WTC11 (cell line): ENCODE results near the gene MEIOSIN. TPM values are rescaled to one million over a fixed set of nuclear protein-coding genes. Genes with fewer than 3 reads are reported as not detected.

ENCODE experiments used
- ATAC-seq: fragments of 200-7000 bp; cut with Tn5 transposase; 2 replicates; pipeline ENCODE4 v1.10.0; 2021; ENCODE audit warnings: mild to moderate bottlenecking, moderate library complexity
- CTCF ChIA-PET: fragments of 300-600 bp; sonication (Branson Sonifier 250); formaldehyde crosslinking; loops from one replicate; lab custom pipeline; 2021; ENCODE audit warnings: antibody characterized with exemption; lab: Charles Lee
- POLR2A ChIA-PET: fragments of 350-600 bp; sonication (Branson Sonifier 250); formaldehyde crosslinking; loops from one replicate; lab custom pipeline; 2021; ENCODE audit warnings: antibody characterized with exemption; lab: Charles Lee
- DNase-seq: peaks from one replicate; pipeline ENCODE4 v3.0.0; 2021; ENCODE audit warnings: low spot score
- H3K27ac Mint-ChIP-seq: 2 replicates; pipeline ENCODE4 v1.8.0; 2021; ENCODE audit warnings: mixed read lengths
- H3K27me3 Mint-ChIP-seq: 2 replicates; pipeline ENCODE4 v1.8.0; 2021; ENCODE audit warnings: low read depth, mild to moderate bottlenecking, moderate library complexity, mixed read lengths
- H3K36me3 Mint-ChIP-seq: 2 replicates; pipeline ENCODE4 v1.8.0; 2021; ENCODE audit warnings: mixed read lengths
- H3K4me1 Mint-ChIP-seq: 2 replicates; pipeline ENCODE4 v1.8.0; 2022; ENCODE audit warnings: mixed read lengths
- H3K4me3 Mint-ChIP-seq: 2 replicates; pipeline ENCODE4 v1.8.0; 2021; ENCODE audit warnings: mild to moderate bottlenecking, moderate library complexity, mixed read lengths
- H3K9me3 Mint-ChIP-seq: 2 replicates; pipeline ENCODE4 v1.8.0; 2021; ENCODE audit warnings: mixed read lengths
- CBFB ChIP-seq: sonication (generic); formaldehyde crosslinking; IDR thresholded peaks from 2 replicates; pipeline ENCODE4 v1.8.1; 2022; ENCODE audit warnings: mild to moderate bottlenecking, low read depth, missing genetic modification reagents
- CDX4 ChIP-seq: fragments of 250-450 bp; sonication (Bioruptor Pico); IDR thresholded peaks from 2 replicates; pipeline ENCODE4 v1.9.0; 2021; ENCODE audit warnings: moderate library complexity, mild to moderate bottlenecking, inconsistent platforms, borderline replicate concordance
- ERG ChIP-seq: fragments of 250-450 bp; sonication (Bioruptor Pico); IDR thresholded peaks from 2 replicates; pipeline ENCODE4 v1.8.0; 2021; ENCODE audit warnings: mild to moderate bottlenecking
- FOXJ3 ChIP-seq: sonication (generic); formaldehyde crosslinking; IDR thresholded peaks from 2 replicates; pipeline ENCODE4 v1.9.0; 2021; ENCODE audit warnings: missing genetic modification reagents, mild to moderate bottlenecking, borderline replicate concordance
- GRHL2 ChIP-seq: fragments of 250-450 bp; sonication (Bioruptor Pico); IDR thresholded peaks from 2 replicates; pipeline ENCODE4 v1.8.0; 2022; ENCODE audit warnings: mild to moderate bottlenecking, moderate library complexity; ENCODE audit not compliant: insufficient replicate concordance, severe bottlenecking
- HMGA2 ChIP-seq: fragments of 250-450 bp; sonication (Bioruptor Pico); IDR thresholded peaks from 2 replicates; pipeline ENCODE4 v1.4.0; 2021; ENCODE audit warnings: mild to moderate bottlenecking, moderate library complexity
- JUN ChIP-seq: sonication (generic); formaldehyde crosslinking; IDR thresholded peaks from 2 replicates; pipeline ENCODE4 v1.8.0; 2023; ENCODE audit warnings: mild to moderate bottlenecking, missing genetic modification reagents
- NR2C2 ChIP-seq: sonication (generic); formaldehyde crosslinking; IDR thresholded peaks from 2 replicates; pipeline ENCODE4 v1.8.0; 2022; ENCODE audit warnings: mild to moderate bottlenecking, missing genetic modification reagents
- SOX15 ChIP-seq: fragments of 250-450 bp; sonication (Bioruptor Pico); IDR thresholded peaks from 2 replicates; pipeline ENCODE4 v1.9.0; 2021; ENCODE audit warnings: mild to moderate bottlenecking
- ZBTB21 ChIP-seq: sonication (generic); formaldehyde crosslinking; IDR thresholded peaks from 2 replicates; pipeline ENCODE4 v1.8.1; 2023; ENCODE audit warnings: mild to moderate bottlenecking, missing genetic modification reagents, borderline replicate concordance
- ZNF138 ChIP-seq: sonication (generic); formaldehyde crosslinking; conservative IDR thresholded peaks from 2 replicates; pipeline ENCODE4 v1.8.1; 2022; ENCODE audit warnings: mild to moderate bottlenecking, moderate library complexity, missing genetic modification reagents
- ZNF232 ChIP-seq: sonication (generic); formaldehyde crosslinking; IDR thresholded peaks from 2 replicates; pipeline ENCODE4 v1.8.0; 2022; ENCODE audit warnings: mild to moderate bottlenecking, missing genetic modification reagents
- total RNA-seq: library from RNA; stranded (reverse); gene quantifications from 3 replicates; pipeline ENCODE4 v1.2.3, GENCODE V29; 2021
- TF ChIP-seq, protein P1 (sequence below): sonication (generic); formaldehyde crosslinking; conservative IDR thresholded peaks from 2 replicates; pipeline ENCODE4 v1.8.1; 2023; ENCODE audit warnings: mild to moderate bottlenecking, low read depth, missing genetic modification reagents, moderate library complexity
- TF ChIP-seq, protein P2 (sequence below): sonication (generic); formaldehyde crosslinking; conservative IDR thresholded peaks from 2 replicates; pipeline ENCODE4 v1.8.1; 2022; ENCODE audit warnings: mild to moderate bottlenecking, missing genetic modification reagents

MEIOSIN gene
- total RNA-seq, 1 experiment from 2014 or later = not detected

GRCh38 chr19:45777395-45777961 is 44.2 kb downstream of the MEIOSIN start:
- Mint-ChIP-seq H3K27me3 (peaks cover 27% of the 10 kb centered on the region), H3K4me3 (no peak overlapping the region), H3K9me3 (no peaks in the 10 kb centered on the region), H3K27ac (no peak overlapping the region), H3K4me1 (peaks cover 22% of the 10 kb centered on the region), H3K36me3 (peaks cover 18% of the 10 kb centered on the region)
- ATAC-seq = no peak
- no peak for DNase-seq
- POLR2A ChIA-PET = interaction anchor here (0.9 kb wide), 1 partner anchor 8 kb away, joined by 4 read pairs; the partner anchor contains the start of gene SIX5
- TF ChIP-seq ZBTB21 (CRISPR knock-in tag) = no peak
- TF ChIP-seq FOXJ3 (CRISPR knock-in tag) = no peak
- no peak for TF ChIP-seq CBFB (CRISPR knock-in tag)
- no peak for TF ChIP-seq HMGA2
- CTCF ChIA-PET = interaction anchor here (0.6 kb wide), 1 partner anchor 8 kb away, joined by 3 read pairs; the partner anchor contains the start of gene SIX5

GRCh38 chr19:45778010-45778661 is 44.9 kb downstream of the MEIOSIN start:
- ChIA-PET CTCF (interaction anchor here (0.6 to 5.4 kb wide), 2 partner anchors 9 kb away, joined by 3 to 175 read pairs; partner anchors contain the start of gene SIX5), POLR2A (interaction anchor here (0.9 to 5.4 kb wide), 2 partner anchors 8 kb away, joined by 4 to 70 read pairs; partner anchors contain the start of gene SIX5)
- DNase-seq (no peak), ATAC-seq (no peak)
- no peak for TF ChIP-seq NR2C2
- no peak for TF ChIP-seq GRHL2 (CRISPR knock-in tag)
- no peak for TF ChIP-seq SOX15 (CRISPR knock-in tag)
- TF ChIP-seq ERG (CRISPR knock-in tag) = no peak
- TF ChIP-seq ZBTB21 (CRISPR knock-in tag) = no peak
- TF ChIP-seq, protein P1, sequence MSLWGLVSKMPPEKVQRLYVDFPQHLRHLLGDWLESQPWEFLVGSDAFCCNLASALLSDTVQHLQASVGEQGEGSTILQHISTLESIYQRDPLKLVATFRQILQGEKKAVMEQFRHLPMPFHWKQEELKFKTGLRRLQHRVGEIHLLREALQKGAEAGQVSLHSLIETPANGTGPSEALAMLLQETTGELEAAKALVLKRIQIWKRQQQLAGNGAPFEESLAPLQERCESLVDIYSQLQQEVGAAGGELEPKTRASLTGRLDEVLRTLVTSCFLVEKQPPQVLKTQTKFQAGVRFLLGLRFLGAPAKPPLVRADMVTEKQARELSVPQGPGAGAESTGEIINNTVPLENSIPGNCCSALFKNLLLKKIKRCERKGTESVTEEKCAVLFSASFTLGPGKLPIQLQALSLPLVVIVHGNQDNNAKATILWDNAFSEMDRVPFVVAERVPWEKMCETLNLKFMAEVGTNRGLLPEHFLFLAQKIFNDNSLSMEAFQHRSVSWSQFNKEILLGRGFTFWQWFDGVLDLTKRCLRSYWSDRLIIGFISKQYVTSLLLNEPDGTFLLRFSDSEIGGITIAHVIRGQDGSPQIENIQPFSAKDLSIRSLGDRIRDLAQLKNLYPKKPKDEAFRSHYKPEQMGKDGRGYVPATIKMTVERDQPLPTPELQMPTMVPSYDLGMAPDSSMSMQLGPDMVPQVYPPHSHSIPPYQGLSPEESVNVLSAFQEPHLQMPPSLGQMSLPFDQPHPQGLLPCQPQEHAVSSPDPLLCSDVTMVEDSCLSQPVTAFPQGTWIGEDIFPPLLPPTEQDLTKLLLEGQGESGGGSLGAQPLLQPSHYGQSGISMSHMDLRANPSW (CRISPR knock-in tag) = no peak
- TF ChIP-seq ZNF232 (CRISPR knock-in tag) = no peak
- no peak for TF ChIP-seq CDX4
- no peak for TF ChIP-seq ZNF138 (CRISPR knock-in tag)
- TF ChIP-seq, protein P2, sequence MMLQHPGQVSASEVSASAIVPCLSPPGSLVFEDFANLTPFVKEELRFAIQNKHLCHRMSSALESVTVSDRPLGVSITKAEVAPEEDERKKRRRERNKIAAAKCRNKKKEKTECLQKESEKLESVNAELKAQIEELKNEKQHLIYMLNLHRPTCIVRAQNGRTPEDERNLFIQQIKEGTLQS (CRISPR knock-in tag) = no peak
- no peak for TF ChIP-seq JUN (CRISPR knock-in tag)
- H3K27ac Mint-ChIP-seq = no peak overlapping the region
- peaks cover 29% of the 10 kb centered on the region for H3K27me3 Mint-ChIP-seq
- H3K9me3 Mint-ChIP-seq = no peaks in the 10 kb centered on the region
- no peak overlapping the region for H3K4me3 Mint-ChIP-seq
- peaks cover 18% of the 10 kb centered on the region for H3K36me3 Mint-ChIP-seq
- H3K4me1 Mint-ChIP-seq = peaks cover 25% of the 10 kb centered on the region
